Cardiac muscle cell (in vitro differentiated cells and primary cell): ENCODE data around the gene FDX1. TPM values are rescaled to one million over a fixed set of nuclear protein-coding genes. Genes with fewer than 3 reads are reported as not detected.

Source experiments
- DNase-seq, 2 donors: peaks; one replicate each; pipeline versions ENCODE4 v3.0.0 to v3.0.0-alpha.2; 2010 to 2017; ENCODE audit warnings: low read depth in 1 of 2, low spot score in 1 of 2
- H3K27ac ChIP-seq: fragments of 200-600 bp; sonication (generic); 2 replicates; pipeline ENCODE4 v1.5.1; 2016
- H3K27me3 ChIP-seq: fragments of 200-600 bp; sonication (generic); 2 replicates; pipeline ENCODE4 v1.6.0; 2016; ENCODE audit warnings: control low read depth
- H3K36me3 ChIP-seq: fragments of 200-600 bp; sonication (generic); 2 replicates; pipeline ENCODE4 v1.5.1; 2016; ENCODE audit warnings: control low read depth
- H3K4me1 ChIP-seq: fragments of 200-600 bp; sonication (generic); 2 replicates; pipeline ENCODE4 v1.8.1; 2017; ENCODE audit warnings: low read depth, mild to moderate bottlenecking, mixed run types
- H3K4me3 ChIP-seq: fragments of 200-600 bp; sonication (generic); 2 replicates; pipeline ENCODE4 v1.5.1; 2016; ENCODE audit warnings: mild to moderate bottlenecking
- H3K9me3 ChIP-seq: fragments of 200-600 bp; sonication (generic); 2 replicates; pipeline ENCODE4 v1.5.1; 2017; ENCODE audit warnings: low read depth, mild to moderate bottlenecking, control low read depth
- polyA plus RNA-seq: library from polyadenylated mRNA; unstranded; fragments of >200 nt; fragmentation: Nextera tagmentation; extraction: Ambion mirVana; gene quantifications from 2 replicates; pipeline ENCODE4 v1.2.1, GENCODE V29; 2016
- total RNA-seq: library from RNA; depleted of rRNA; stranded (reverse); fragments of >200 nt; gene quantifications from 2 replicates; pipeline ENCODE4 v1.2.3, GENCODE V29; 2016
- TF ChIP-seq, protein P1 (sequence below): IDR thresholded peaks from 2 replicates; pipeline ENCODE4 v1.5.1; 2012; ENCODE audit warnings: low read depth, mild to moderate bottlenecking, low read length

The FDX1 gene
- total and polyA plus RNA-seq, 2 experiments from 2014 or later = 20.0 to 30.0 TPM

DNA sequence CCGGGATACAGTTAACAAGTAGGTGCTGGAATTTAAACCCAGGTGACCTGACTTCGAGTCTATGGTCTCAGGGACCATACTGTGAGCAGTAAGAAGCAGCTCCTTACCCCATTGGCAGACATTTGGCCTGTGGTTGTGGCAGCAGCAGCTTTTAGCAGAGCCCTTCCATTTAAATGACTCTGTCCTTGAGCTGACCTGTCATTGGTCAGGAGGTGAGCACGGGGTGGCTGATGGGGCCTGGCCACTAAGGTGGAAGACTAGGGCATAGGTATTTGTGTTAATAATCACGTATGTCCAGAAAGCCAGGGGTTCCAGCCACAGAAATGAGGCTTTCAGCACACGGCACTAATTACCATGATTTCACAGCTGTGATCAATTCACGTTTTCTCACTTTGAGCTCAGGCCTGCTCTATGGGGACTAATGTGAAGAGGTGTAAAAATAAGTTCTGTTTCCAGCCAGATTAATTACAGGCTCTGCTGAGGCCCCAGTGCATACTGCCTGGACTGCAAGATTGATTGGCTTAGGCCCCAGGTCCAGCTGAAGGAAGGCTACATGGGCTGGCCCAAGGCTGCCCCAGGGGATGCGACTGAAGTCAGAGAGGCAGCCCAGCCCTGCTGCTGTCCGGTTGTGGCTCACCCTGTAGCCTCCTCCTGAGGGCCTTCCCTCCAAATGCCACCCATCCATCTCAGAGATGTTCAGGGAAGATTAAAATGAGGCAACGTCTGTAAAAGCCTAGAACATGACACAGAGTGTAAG is 76.0 kb downstream of the FDX1 start:
- H3K4me3 ChIP-seq = no peak overlapping the region
- no peaks in the 10 kb centered on the region for H3K36me3 ChIP-seq
- H3K9me3 ChIP-seq = no peaks in the 10 kb centered on the region
- H3K4me1 ChIP-seq = no peaks in the 10 kb centered on the region
- TF ChIP-seq, protein P1, sequence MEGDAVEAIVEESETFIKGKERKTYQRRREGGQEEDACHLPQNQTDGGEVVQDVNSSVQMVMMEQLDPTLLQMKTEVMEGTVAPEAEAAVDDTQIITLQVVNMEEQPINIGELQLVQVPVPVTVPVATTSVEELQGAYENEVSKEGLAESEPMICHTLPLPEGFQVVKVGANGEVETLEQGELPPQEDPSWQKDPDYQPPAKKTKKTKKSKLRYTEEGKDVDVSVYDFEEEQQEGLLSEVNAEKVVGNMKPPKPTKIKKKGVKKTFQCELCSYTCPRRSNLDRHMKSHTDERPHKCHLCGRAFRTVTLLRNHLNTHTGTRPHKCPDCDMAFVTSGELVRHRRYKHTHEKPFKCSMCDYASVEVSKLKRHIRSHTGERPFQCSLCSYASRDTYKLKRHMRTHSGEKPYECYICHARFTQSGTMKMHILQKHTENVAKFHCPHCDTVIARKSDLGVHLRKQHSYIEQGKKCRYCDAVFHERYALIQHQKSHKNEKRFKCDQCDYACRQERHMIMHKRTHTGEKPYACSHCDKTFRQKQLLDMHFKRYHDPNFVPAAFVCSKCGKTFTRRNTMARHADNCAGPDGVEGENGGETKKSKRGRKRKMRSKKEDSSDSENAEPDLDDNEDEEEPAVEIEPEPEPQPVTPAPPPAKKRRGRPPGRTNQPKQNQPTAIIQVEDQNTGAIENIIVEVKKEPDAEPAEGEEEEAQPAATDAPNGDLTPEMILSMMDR = no peak
- H3K27me3 ChIP-seq = no peaks in the 10 kb centered on the region
- no peak for DNase-seq
- H3K27ac ChIP-seq = no peak overlapping the region

DNA sequence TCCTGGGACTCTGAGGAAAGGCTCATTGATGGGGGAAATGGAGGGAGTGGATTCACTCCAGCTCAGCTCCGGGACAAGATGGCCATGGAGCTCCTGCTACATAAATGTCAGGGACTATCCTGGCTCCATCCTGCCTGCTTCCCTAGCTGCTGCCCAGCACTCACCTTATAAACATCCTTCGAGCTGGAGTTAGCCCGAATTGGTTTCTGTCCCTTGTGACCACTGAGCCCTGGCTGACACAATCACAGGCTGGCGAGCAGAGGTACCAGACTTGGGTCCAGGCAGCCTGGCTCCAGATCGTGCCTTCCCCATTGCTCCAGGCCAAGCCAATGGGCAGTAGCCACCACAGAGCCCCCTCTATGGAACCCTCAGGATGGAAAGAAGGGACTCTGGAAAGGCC is 77.6 kb downstream of the FDX1 start:
- no peak overlapping the region for H3K27ac ChIP-seq
- DNase-seq = no peak
- H3K9me3 ChIP-seq = no peaks in the 10 kb centered on the region
- H3K27me3 ChIP-seq = no peaks in the 10 kb centered on the region
- H3K4me1 ChIP-seq = no peaks in the 10 kb centered on the region
- H3K4me3 ChIP-seq = no peak overlapping the region
- TF ChIP-seq, protein P1 = no peak
- no peaks in the 10 kb centered on the region for H3K36me3 ChIP-seq

DNA sequence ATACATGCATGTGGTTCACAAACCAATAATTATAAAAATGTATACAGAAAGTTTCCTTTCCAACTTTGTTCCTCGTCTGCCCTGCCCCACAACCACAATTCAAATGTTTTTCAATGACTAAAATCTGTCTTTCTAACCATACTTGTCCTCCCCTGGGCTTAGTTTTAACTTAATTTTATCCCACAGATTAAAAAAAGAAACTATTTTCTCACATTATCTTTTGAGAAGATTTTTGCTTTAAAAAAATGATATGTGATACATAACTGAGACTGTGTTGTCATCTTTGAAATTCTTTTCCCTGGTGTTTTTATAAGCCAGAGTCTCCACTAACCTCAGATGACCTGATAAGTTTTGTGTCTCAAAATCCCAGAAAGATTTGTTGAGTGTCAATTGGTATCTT is 79.0 kb downstream of the FDX1 start:
- Histone ChIP-seq H3K27ac (no peak overlapping the region), H3K36me3 (no peaks in the 10 kb centered on the region), H3K27me3 (no peaks in the 10 kb centered on the region), H3K4me1 (no peaks in the 10 kb centered on the region), H3K4me3 (no peak overlapping the region), H3K9me3 (no peaks in the 10 kb centered on the region)
- TF ChIP-seq, protein P1 = no peak
- DNase-seq = no peak

DNA sequence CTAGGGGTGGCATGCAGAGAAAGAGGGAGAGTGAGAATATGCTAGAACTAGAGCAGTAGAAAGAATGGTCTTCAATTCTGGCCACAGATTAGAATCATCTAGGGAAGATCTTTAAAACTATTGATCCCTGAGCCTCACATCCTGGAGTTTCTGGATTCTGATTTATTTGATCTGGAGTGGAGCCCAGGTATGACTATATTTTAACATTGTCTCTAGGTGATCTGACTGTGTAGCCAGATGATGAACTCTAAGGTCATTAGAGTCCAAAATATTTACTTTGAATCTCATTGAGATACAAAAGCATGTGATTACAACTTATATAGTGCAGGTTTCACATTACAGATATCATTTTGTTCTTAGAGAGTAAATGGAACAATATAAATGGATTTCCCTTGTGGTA is 79.7 kb downstream of the FDX1 start:
- no peak overlapping the region for H3K4me3 ChIP-seq
- H3K27ac ChIP-seq = no peak overlapping the region
- no peaks in the 10 kb centered on the region for H3K27me3 ChIP-seq
- TF ChIP-seq, protein P1 = no peak
- no peak for DNase-seq
- H3K36me3 ChIP-seq = no peaks in the 10 kb centered on the region
- no peaks in the 10 kb centered on the region for H3K9me3 ChIP-seq
- H3K4me1 ChIP-seq = no peaks in the 10 kb centered on the region

DNA sequence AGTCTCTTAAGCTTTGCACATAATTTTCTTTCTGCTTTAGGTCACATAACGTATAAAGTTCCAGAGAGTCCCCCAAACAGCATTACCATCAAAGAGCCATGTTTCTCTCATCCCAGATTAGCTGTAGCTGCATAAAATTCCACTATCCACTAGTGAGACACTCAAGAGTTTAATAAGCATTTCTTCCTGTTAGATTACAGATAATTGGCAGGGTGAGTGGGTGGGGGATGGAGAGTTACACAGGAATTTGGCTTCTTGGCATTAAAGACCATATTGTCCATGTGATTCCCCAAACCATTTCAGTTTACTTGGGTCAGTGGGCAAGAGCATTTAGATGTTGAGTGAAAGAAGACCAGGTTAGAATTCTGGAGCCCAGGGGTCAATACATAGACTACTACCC is 82.3 kb downstream of the FDX1 start:
- H3K27me3 ChIP-seq = no peaks in the 10 kb centered on the region
- no peaks in the 10 kb centered on the region for H3K9me3 ChIP-seq
- no peak for DNase-seq
- TF ChIP-seq, protein P1 = no peak
- H3K27ac ChIP-seq = no peak overlapping the region
- no peaks in the 10 kb centered on the region for H3K4me1 ChIP-seq
- H3K4me3 ChIP-seq = no peak overlapping the region
- H3K36me3 ChIP-seq = no peaks in the 10 kb centered on the region
